Measurements from ENCODE around the gene FAM227B. TPM values are rescaled to one million over a fixed set of nuclear protein-coding genes. Genes with fewer than 3 reads are reported as not detected.

Gene FAM227B
- polyA plus RNA-seq, 1 donor (not counting 4 experiments of a cell fraction or from before 2014, with no cell fraction given), result 7.2 TPM

DNA sequence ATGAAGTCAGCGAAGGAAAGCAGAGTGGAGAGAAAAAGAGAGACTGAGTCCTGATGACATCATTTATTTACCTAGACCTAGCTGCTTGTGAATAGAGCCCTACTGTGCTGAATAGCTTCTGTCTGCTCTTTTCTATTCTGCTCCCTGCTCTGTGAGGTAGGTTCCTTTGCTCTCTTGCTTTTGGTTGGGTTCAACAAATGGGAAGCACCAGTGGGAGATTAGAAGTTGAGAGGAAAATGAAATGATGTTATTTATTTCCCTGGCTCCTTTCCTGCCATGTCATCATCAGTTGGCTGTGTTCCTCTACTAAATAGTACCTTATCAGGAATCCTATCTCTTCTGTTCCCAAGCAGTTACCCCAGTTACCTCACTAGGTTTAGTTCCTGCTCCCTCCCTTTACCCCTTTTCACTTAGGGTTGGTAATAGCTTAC, 23.8 kb upstream of the FAM227B start:
- Histone ChIP-seq H3K4me2 (ENCODE audit: control insufficient read depth, extremely low read depth, insufficient read depth, low read depth, low read length) (no peak overlapping the region), H3K36me3 (ENCODE audit: control insufficient read depth in 2 of 2, extremely low read depth in 1 of 2, insufficient read depth in 2 of 2, low read length in 2 of 2) (no peaks in the 10 kb centered on the region), H4K20me1 (ENCODE audit: control insufficient read depth, extremely low read depth, insufficient read depth, low read length) (no peaks in the 10 kb centered on the region)

DNA sequence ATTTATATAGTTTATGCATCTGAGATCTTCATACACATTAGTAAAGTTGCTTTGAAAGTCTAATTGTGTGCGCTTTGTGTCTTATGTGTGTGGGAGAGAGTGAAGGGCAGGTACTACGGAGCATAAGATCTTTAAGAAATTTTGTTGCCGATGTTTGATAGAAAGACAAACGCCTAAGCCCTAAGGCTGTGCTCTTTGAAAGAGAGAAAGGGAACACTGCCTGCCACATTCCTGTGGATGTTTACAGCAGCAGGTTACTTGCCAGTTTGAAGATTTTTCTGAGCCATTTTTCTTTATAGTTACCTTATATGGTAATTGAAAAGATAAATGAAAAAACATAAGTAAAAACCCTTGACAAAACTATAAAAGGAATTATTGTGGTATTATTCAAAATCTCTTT, 17.2 kb upstream of the FAM227B start:
- no peaks in the 10 kb centered on the region for H3K4me1 ChIP-seq (ENCODE audit: control insufficient read depth, extremely low read depth, insufficient read depth, low read length)
- no peak for FAIRE-seq
- dilution Hi-C loops (cut with MboI; ENCODE audit: extremely low pct_ligation_motif_present, low sequenced_read_pairs), result no loop called here
- H3K27ac ChIP-seq (ENCODE audit: control insufficient read depth, insufficient read depth, low read length), result no peak overlapping the region
- no peak for TF ChIP-seq EZH2 (IDR thresholded peaks at IDR 0.05; ENCODE audit: low read length)
- TF ChIP-seq, protein P1, sequence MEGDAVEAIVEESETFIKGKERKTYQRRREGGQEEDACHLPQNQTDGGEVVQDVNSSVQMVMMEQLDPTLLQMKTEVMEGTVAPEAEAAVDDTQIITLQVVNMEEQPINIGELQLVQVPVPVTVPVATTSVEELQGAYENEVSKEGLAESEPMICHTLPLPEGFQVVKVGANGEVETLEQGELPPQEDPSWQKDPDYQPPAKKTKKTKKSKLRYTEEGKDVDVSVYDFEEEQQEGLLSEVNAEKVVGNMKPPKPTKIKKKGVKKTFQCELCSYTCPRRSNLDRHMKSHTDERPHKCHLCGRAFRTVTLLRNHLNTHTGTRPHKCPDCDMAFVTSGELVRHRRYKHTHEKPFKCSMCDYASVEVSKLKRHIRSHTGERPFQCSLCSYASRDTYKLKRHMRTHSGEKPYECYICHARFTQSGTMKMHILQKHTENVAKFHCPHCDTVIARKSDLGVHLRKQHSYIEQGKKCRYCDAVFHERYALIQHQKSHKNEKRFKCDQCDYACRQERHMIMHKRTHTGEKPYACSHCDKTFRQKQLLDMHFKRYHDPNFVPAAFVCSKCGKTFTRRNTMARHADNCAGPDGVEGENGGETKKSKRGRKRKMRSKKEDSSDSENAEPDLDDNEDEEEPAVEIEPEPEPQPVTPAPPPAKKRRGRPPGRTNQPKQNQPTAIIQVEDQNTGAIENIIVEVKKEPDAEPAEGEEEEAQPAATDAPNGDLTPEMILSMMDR (optimal IDR thresholded peaks at IDR 0.05 in 1 of 3, IDR thresholded peaks at IDR 0.05 in 1 of 3, conservative IDR thresholded peaks at IDR 0.05 in 1 of 3; ENCODE audit: extremely low read depth in 1 of 3, insufficient read depth in 2 of 3, low read length in 3 of 3), result no peak
- H4K20me1 ChIP-seq (ENCODE audit: control insufficient read depth, extremely low read depth, insufficient read depth, low read length), result no peaks in the 10 kb centered on the region
- no peak overlapping the region for H3K4me3 ChIP-seq (ENCODE audit: control insufficient read depth in 2 of 3, extremely low read depth in 1 of 3, insufficient read depth in 2 of 3, low read depth in 1 of 3, low read length in 3 of 3)
- H3K9me1 ChIP-seq (ENCODE audit: control insufficient read depth, extremely low read depth, insufficient read depth, low read length), result no peaks in the 10 kb centered on the region
- no peak for DNase-seq (ENCODE audit: low read depth, low spot score)
- H3K79me2 ChIP-seq (ENCODE audit: control insufficient read depth, insufficient read depth, low read length), result no peaks in the 10 kb centered on the region
- no peaks in the 10 kb centered on the region for H3K36me3 ChIP-seq (ENCODE audit: control insufficient read depth in 2 of 2, extremely low read depth in 1 of 2, insufficient read depth in 2 of 2, low read length in 2 of 2)
- no peak overlapping the region for H3K9ac ChIP-seq (ENCODE audit: control insufficient read depth, extremely low read depth, insufficient read depth, low read length)
- no peaks in the 10 kb centered on the region for H3K27me3 ChIP-seq (ENCODE audit: control insufficient read depth, extremely low read depth, insufficient read depth, low read length)
- no peaks in the 10 kb centered on the region for H3K9me3 ChIP-seq (ENCODE audit: control insufficient read depth, low read depth, low read length)
- H2AFZ ChIP-seq (ENCODE audit: control insufficient read depth, low read length), result no peak overlapping the region
- H3K4me2 ChIP-seq (ENCODE audit: control insufficient read depth, extremely low read depth, insufficient read depth, low read depth, low read length), result no peak overlapping the region

More for the DNA sequence above, 23.8 kb upstream of the FAM227B start:
- Histone ChIP-seq H3K9me1 (ENCODE audit: control insufficient read depth, extremely low read depth, insufficient read depth, low read length) (no peaks in the 10 kb centered on the region), H3K9me3 (ENCODE audit: control insufficient read depth, low read depth, low read length) (no peaks in the 10 kb centered on the region), H3K27me3 (ENCODE audit: control insufficient read depth, extremely low read depth, insufficient read depth, low read length) (no peaks in the 10 kb centered on the region), H2AFZ (ENCODE audit: control insufficient read depth, low read length) (no peak overlapping the region), H3K27ac (ENCODE audit: control insufficient read depth, insufficient read depth, low read length) (no peak overlapping the region), H3K9ac (ENCODE audit: control insufficient read depth, extremely low read depth, insufficient read depth, low read length) (no peak overlapping the region), H3K79me2 (ENCODE audit: control insufficient read depth, insufficient read depth, low read length) (no peaks in the 10 kb centered on the region), H3K4me1 (ENCODE audit: control insufficient read depth, extremely low read depth, insufficient read depth, low read length) (no peaks in the 10 kb centered on the region), H3K4me3 (ENCODE audit: control insufficient read depth in 2 of 3, extremely low read depth in 1 of 3, insufficient read depth in 2 of 3, low read depth in 1 of 3, low read length in 3 of 3) (no peak overlapping the region)
- dilution Hi-C loops (cut with MboI; ENCODE audit: extremely low pct_ligation_motif_present, low sequenced_read_pairs), result no loop called here
- no peak for TF ChIP-seq EZH2 (IDR thresholded peaks at IDR 0.05; ENCODE audit: low read length)
- TF ChIP-seq, protein P1 (optimal IDR thresholded peaks at IDR 0.05 in 1 of 3, IDR thresholded peaks at IDR 0.05 in 1 of 3, conservative IDR thresholded peaks at IDR 0.05 in 1 of 3; ENCODE audit: extremely low read depth in 1 of 3, insufficient read depth in 2 of 3, low read length in 3 of 3), result no peak
- DNase-seq (ENCODE audit: low read depth, low spot score) (no peak), FAIRE-seq (no peak)
